Body of pancreas (tissue), 4 donors: ENCODE measurements around the gene TRIAP1.

Experiments used
- CTCF ChIP-seq, 7 experiments: fragments of 450-650 bp in 4 of 7; fragments of 200-600 bp in 3 of 7; sonication (generic) in 3 of 7; IDR thresholded peaks; one replicate each; pipeline ENCODE4 v1.5.1; 2016 to 2019; ENCODE audit warnings: antibody characterized with exemption in 7 of 7
- POLR2A ChIP-seq, 3 donors: fragments of 450-650 bp; IDR thresholded peaks; one replicate each; pipeline ENCODE4 v1.6.1; 2016; ENCODE audit warnings: antibody characterized with exemption in 3 of 3, mild to moderate bottlenecking in 2 of 3

GRCh38 chr12:120488057-120488640, 42.0 kb upstream of the TRIAP1 start:
- TF ChIP-seq CTCF (IDR thresholded peaks at IDR 0.05), result no peak
- no peak for TF ChIP-seq POLR2A (IDR thresholded peaks at IDR 0.05)
